VCaP (cell line): ENCODE results near the gene CEBPE.

Experiments used
- H3K27ac ChIP-seq: fragments of 450-650 bp; 2 replicates; pipeline ENCODE4 v1.5.1; 2017
- TF ChIP-seq, protein P1 (sequence below): fragments of 450-650 bp; conservative IDR thresholded peaks from 2 replicates; pipeline ENCODE4 v1.5.1; 2017; ENCODE audit warnings: mild to moderate bottlenecking, moderate library complexity

Gene CEBPE

DNA sequence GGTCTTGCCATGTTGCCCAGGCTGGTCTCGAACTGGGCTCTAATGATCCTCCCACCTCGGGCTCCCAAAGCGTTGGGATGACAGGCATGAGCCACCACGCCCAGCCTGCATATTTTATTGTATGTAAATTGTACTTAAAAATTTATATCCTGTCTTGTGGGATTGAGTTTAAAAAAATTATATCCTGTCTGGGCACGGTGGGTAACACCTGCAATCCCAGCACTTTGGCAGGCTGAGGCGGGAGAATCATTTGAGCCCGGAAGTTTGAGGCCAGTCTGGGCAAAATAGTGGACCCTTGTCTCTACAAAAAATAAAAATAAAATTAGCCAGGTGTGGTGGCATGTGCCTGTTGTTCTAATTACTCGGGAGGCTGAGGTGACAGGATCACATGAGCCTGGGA, 13.9 kb upstream of the CEBPE start:
- H3K27ac ChIP-seq = no peak overlapping the region
- TF ChIP-seq, protein P1, sequence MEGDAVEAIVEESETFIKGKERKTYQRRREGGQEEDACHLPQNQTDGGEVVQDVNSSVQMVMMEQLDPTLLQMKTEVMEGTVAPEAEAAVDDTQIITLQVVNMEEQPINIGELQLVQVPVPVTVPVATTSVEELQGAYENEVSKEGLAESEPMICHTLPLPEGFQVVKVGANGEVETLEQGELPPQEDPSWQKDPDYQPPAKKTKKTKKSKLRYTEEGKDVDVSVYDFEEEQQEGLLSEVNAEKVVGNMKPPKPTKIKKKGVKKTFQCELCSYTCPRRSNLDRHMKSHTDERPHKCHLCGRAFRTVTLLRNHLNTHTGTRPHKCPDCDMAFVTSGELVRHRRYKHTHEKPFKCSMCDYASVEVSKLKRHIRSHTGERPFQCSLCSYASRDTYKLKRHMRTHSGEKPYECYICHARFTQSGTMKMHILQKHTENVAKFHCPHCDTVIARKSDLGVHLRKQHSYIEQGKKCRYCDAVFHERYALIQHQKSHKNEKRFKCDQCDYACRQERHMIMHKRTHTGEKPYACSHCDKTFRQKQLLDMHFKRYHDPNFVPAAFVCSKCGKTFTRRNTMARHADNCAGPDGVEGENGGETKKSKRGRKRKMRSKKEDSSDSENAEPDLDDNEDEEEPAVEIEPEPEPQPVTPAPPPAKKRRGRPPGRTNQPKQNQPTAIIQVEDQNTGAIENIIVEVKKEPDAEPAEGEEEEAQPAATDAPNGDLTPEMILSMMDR = no peak

DNA sequence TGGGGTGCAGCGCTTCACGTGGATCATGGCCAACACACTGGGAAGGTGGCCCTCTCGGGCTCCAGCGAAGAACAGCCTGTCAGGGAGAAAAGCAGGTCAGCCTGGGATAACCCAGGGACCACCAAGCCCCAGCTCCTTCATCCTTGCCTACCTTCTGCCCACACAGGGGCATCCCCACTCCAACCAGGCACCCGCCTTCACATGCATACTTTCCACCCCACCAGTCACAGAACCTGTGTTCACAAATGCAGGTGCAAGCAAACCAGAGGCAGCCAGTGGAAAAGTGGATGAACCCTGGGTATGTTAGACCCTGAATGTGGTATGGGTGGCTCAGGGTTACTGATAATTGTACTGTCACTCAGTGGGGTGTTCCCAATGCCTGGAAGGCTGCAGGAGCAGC, 12.4 kb upstream of the CEBPE start:
- TF ChIP-seq, protein P1 = no peak
- H3K27ac ChIP-seq = peak overlapping the region; percentile 54; the same call in 1 of the 2 replicates

DNA sequence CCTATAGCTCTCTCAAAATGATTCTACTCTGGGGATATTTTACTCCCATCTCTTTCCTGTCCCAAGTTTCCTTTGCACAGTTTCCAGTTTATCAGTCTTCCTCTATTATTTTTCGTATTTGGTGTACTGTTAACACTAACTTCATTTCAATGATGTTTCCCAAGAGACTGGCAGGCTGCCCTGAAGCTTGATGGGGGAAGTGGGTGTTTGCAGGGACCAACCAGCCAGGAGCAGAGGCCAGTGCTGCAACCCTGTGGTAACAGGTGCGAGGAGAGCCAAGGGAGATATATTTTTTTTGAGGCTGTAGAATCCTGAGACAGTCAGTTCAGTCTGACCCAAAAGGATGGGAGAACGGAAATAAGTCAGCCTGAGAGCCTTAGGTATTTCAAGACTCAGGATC, 11.8 kb upstream of the CEBPE start:
- peak overlapping the region; percentile 54 for H3K27ac ChIP-seq
- TF ChIP-seq, protein P1 = no peak

DNA sequence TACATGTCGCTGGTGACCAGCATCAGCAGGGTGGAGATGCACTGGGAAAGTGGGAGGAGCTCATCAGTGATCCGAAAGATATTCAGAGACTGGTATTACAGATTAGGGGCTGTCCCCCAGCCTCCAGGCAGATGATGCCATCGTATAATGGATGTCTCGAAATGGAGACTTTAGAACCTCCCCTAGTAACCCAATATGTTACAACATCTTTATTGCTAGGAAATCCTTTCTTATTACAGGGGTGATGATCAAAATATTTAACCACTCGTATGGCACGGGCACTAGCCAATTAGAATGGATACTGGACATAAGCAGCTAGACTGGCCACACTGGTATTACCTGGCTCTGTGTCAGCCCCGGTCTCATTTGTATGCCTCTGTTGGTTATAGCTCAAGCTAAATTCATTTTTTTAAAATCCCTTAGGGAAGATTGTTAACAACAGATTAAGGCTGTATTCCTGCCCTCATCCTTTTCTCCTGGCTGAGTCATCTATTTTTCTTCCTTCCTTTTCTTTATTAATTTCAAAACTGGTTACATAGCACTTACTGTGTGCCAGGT, 10.8 kb upstream of the CEBPE start:
- H3K27ac ChIP-seq = peak overlapping the region; percentile 54
- TF ChIP-seq, protein P1 = no peak

DNA sequence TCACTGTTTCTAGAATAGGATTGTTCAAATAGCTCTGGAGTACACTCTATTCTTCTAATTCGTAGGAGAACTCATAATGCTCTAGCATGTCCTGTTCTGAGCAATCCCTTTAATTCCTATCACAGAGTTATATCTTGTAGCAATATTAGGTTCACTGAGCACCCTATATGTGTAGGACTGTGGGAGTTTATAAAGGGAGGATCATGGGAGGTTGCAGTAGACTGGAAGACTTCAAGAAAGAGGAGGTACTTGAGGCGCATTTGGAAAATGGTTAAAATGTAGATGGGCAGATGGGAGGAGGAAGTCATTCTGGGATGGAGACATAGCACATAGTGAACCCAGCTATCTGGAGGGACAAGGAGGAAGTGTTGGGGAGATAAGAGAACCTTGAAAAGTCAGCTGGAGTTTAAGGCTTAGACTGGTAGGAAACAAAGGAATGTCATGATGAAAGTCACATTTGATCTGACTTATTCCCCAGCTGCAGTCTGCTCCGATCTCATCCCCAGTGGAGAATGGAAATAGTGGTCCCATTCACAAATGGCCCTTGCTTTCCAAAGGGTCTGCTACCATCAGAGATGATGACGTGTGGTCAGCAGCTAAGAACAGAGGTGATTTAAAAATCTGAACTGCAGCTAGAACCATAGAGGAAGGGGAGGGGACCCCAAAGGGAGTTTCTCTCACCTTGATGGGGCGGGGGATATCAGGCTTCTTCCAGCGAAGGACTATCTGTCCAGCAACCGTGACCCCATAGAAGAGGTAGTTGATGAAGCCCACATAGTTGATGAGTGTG, 10.1 kb upstream of the CEBPE start:
- peak overlapping the region; percentile 54 for H3K27ac ChIP-seq
- TF ChIP-seq, protein P1 = no peak

DNA sequence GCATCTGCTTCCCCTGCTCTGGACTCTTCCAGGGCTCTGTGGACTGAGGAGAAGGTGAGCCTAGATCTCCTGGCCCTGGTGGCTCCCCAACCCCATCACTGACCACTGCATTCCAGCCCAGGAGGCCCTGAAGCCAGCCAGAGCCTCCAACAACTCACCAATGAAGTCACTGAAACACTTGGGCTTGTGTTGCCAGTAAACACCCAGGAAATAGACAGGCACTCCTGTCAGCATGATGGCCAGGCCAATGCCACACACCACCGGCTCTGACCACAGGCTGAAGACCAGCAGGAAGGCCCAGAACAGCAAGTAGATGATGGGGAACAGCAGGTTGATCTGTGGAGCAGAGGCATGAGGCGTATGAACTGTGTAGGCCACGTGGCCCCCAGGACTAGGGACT, 8.8 kb upstream of the CEBPE start:
- TF ChIP-seq, protein P1 = no peak
- H3K27ac ChIP-seq = no peak overlapping the region

DNA sequence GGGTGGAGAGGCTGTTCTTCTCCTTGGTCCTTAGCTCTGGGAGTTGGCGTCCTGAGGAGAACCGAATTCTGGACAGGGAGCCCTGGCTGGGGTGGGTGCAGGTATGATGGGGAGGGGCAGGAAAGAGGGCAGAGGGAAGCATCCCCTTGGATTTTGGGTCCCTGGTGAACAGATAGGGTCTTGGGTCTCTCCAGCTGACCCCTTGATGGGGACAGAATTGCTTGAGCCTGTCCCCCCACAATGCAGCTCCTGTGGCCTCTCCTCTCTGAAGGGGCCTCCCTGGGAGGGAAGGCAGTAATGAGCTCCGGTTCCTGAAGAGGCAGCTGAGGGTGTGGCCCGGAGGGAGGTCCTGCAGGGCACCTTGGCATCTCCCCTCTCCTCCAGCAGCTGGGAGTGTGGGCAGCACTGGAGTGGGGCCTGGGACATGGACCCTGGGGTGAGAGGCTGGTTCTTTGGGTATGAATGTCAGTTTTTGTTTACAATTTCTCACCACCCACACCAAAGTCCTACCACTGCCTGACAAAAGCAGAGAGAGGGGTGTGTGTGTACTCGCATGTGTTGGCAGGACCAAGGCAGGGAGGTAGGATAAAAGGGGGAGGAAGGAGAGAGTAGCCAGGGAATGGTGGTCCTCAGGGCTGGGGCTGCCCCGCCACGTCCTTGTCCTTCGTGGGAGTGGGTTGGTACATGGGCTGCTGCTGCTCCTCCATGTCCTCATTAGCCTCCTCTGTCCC, 7.7 kb upstream of the CEBPE start:
- no peak overlapping the region for H3K27ac ChIP-seq
- TF ChIP-seq, protein P1 = no peak
